GM15510 (cell line): Measurements from ENCODE around the gene RGSL1.

Experiments used
- POLR2A ChIP-seq: IDR thresholded peaks from 3 replicates; pipeline ENCODE4 v1.6.1; 2011; ENCODE audit warnings: borderline replicate concordance; ENCODE audit not compliant: insufficient read length; ENCODE audit errors: extremely low read depth

Gene RGSL1

GRCh38 chr1:182485861-182486260 is 35.9 kb downstream of the RGSL1 start:
- TF ChIP-seq POLR2A: no peak

GRCh38 chr1:182488803-182489202 is 38.9 kb downstream of the RGSL1 start:
- no peak for TF ChIP-seq POLR2A

- no peak for TF ChIP-seq POLR2A
Observed at GRCh38 chr1:182493063-182493462, 43.1 kb downstream of the RGSL1 start.

- no peak for TF ChIP-seq POLR2A
Observed at GRCh38 chr1:182495002-182495401, 45.1 kb downstream of the RGSL1 start.

GRCh38 chr1:182495693-182496092 is 45.7 kb downstream of the RGSL1 start:
- no peak for TF ChIP-seq POLR2A

- TF ChIP-seq POLR2A: no peak
Observed at GRCh38 chr1:182507685-182508084, 57.7 kb downstream of the RGSL1 start.

GRCh38 chr1:182515556-182515955 is 65.6 kb downstream of the RGSL1 start:
- no peak for TF ChIP-seq POLR2A

- TF ChIP-seq POLR2A: no peak
Observed at GRCh38 chr1:182520736-182521135, 70.8 kb downstream of the RGSL1 start.

- no peak for TF ChIP-seq POLR2A
Observed at GRCh38 chr1:182525342-182525741, 75.4 kb downstream of the RGSL1 start.

- no peak for TF ChIP-seq POLR2A
Observed at GRCh38 chr1:182527680-182528079, 77.7 kb downstream of the RGSL1 start.

- no peak for TF ChIP-seq POLR2A
Observed at GRCh38 chr1:182533896-182534295, 84.0 kb downstream of the RGSL1 start.

- no peak for TF ChIP-seq POLR2A
Observed at GRCh38 chr1:182549346-182549745, 99.4 kb downstream of the RGSL1 start.

GRCh38 chr1:182549811-182550210 is 99.9 kb downstream of the RGSL1 start:
- no peak for TF ChIP-seq POLR2A

- TF ChIP-seq POLR2A: no peak
Observed at GRCh38 chr1:182552527-182552926, 102.6 kb downstream of the RGSL1 start.

GRCh38 chr1:182555493-182555892 is 105.5 kb downstream of the RGSL1 start:
- no peak for TF ChIP-seq POLR2A

- TF ChIP-seq POLR2A: no peak
Observed at GRCh38 chr1:182556279-182556678, 106.3 kb downstream of the RGSL1 start.

GRCh38 chr1:182560392-182560984 is 110.5 kb downstream of the RGSL1 start:
- TF ChIP-seq POLR2A: no peak
